Measurements from ENCODE around the gene TEX19. TPM values are rescaled to one million over a fixed set of nuclear protein-coding genes. Genes with fewer than 3 reads are reported as not detected.
"Not testable (repeated sequence)": the region's sequence is repeated elsewhere in the genome, so short reads cannot be mapped to it uniquely, and the experiment has no call there.

TEX19 gene
- polyA plus RNA-seq, 3 donors = 0.06 TPM; not detected in 2

GRCh38 chr17:82375359-82376041 lies 16.5 kb downstream of the TEX19 start:
- no peak for DNase-seq

- DNase-seq = no peak
These were observed 17.1 kb downstream of the TEX19 start for GRCh38 chr17:82376042-82376730.

- DNase-seq = not testable (repeated sequence)
These were observed 18.2 kb downstream of the TEX19 start for GRCh38 chr17:82377294-82377693.

- no peak for DNase-seq
These were observed 19.1 kb downstream of the TEX19 start for GRCh38 chr17:82377924-82378740.

GRCh38 chr17:82378741-82379021 lies 19.6 kb downstream of the TEX19 start:
- no peak for DNase-seq

- DNase-seq = no peak
These were observed 22.0 kb downstream of the TEX19 start for GRCh38 chr17:82380860-82381702.

GRCh38 chr17:82381703-82382009 lies 22.6 kb downstream of the TEX19 start:
- not testable (repeated sequence) for DNase-seq

GRCh38 chr17:82382220-82382932 lies 23.3 kb downstream of the TEX19 start:
- DNase-seq = not testable (repeated sequence)

- no peak for DNase-seq
These were observed 23.8 kb downstream of the TEX19 start for GRCh38 chr17:82382933-82383255.

- no peak for DNase-seq
These were observed 24.4 kb downstream of the TEX19 start for GRCh38 chr17:82383411-82383810.

GRCh38 chr17:82384051-82384729 lies 25.1 kb downstream of the TEX19 start:
- DNase-seq = no peak

- no peak for DNase-seq
These were observed 25.9 kb downstream of the TEX19 start for GRCh38 chr17:82384730-82385481.

- no peak for DNase-seq
These were observed 26.7 kb downstream of the TEX19 start for GRCh38 chr17:82385559-82386254.

GRCh38 chr17:82386255-82386831 lies 27.3 kb downstream of the TEX19 start:
- no peak for DNase-seq

- no peak for DNase-seq
These were observed 28.0 kb downstream of the TEX19 start for GRCh38 chr17:82386881-82387704.

GRCh38 chr17:82387705-82388106 lies 28.7 kb downstream of the TEX19 start:
- no peak for DNase-seq

GRCh38 chr17:82388223-82388921 lies 29.3 kb downstream of the TEX19 start:
- no peak for DNase-seq

- DNase-seq = no peak
These were observed 29.9 kb downstream of the TEX19 start for GRCh38 chr17:82388922-82389283.

All from renal pelvis (tissue), 4 donors.